ENCODE data around the gene GALNT10. TPM values are rescaled to one million over a fixed set of nuclear protein-coding genes. Genes with fewer than 3 reads are reported as not detected.

GALNT10 gene
- total RNA-seq, 2 donors from 2014 or later = 30.2 to 43.4 TPM

DNA sequence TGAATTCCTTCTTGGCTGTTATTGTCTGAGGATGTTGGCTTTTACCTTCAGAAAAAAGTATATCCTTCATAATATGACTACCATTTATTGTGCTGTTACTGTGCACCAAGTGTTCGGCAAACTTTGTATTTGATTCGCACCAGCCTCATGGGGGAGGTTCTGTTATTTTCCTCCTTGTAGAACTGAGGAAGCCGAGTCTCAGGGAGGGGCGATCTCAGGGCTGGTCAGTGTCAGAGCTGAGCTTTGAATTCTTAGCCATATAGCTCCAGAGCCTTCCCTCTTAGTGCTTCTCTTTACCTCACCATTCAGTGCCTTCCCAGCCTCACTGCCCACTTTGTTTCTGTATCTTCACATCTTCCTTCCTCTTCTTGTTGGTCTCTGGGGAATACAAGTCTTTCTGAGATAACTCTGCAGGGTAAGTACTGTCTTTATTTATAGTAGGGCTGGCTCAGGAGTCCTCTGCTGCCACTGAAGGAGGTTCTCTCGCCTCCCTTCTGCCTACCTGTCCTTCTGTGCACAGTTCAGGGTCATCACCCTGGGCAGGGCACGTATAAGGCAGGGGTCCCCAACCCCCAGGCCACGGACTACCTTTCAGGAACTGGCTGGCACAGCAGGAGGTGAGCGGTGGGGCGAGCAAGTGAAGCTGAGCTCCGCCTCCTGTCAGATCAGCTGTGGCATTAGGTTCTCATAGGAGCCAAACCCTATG, 48.4 kb downstream of the GALNT10 start:
- peak; percentile 77 for DNase-seq
- WGBS, 2 experiments (ENCODE audit: insufficient coverage in 1 of 2, insufficient read length in 1 of 2) = 59 to 62% methylated on average over 3 to 10 of the region's 10 CpGs
- no peaks in the 10 kb centered on the region for H3K9me3 ChIP-seq (ENCODE audit: control insufficient read depth, low read length)
- H3K36me3 Mint-ChIP-seq (ENCODE audit: low read depth) = no peaks in the 10 kb centered on the region
- H3K27ac ChIP-seq (ENCODE audit: low read depth, low read length) = no peak overlapping the region
- H3K4me3 Mint-ChIP-seq = no peak overlapping the region
- peaks cover 49% of the 10 kb centered on the region for H3K4me1 Mint-ChIP-seq
- no peaks in the 10 kb centered on the region for H3K9me3 Mint-ChIP-seq
- no peaks in the 10 kb centered on the region for H3K27me3 Mint-ChIP-seq (ENCODE audit: insufficient read depth)
- H3K4me3 ChIP-seq (ENCODE audit: low read length) = no peak overlapping the region
- H3K27me3 ChIP-seq (ENCODE audit: control insufficient read depth, insufficient read depth, low read length, poor library complexity, severe bottlenecking) = no peaks in the 10 kb centered on the region
- H3K36me3 ChIP-seq (ENCODE audit: control insufficient read depth, insufficient read depth, low read length) = no peaks in the 10 kb centered on the region
- TF ChIP-seq, protein P1, sequence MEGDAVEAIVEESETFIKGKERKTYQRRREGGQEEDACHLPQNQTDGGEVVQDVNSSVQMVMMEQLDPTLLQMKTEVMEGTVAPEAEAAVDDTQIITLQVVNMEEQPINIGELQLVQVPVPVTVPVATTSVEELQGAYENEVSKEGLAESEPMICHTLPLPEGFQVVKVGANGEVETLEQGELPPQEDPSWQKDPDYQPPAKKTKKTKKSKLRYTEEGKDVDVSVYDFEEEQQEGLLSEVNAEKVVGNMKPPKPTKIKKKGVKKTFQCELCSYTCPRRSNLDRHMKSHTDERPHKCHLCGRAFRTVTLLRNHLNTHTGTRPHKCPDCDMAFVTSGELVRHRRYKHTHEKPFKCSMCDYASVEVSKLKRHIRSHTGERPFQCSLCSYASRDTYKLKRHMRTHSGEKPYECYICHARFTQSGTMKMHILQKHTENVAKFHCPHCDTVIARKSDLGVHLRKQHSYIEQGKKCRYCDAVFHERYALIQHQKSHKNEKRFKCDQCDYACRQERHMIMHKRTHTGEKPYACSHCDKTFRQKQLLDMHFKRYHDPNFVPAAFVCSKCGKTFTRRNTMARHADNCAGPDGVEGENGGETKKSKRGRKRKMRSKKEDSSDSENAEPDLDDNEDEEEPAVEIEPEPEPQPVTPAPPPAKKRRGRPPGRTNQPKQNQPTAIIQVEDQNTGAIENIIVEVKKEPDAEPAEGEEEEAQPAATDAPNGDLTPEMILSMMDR (conservative IDR thresholded peaks at IDR 0.05) = no peak
- peaks cover 46% of the 10 kb centered on the region for H3K4me1 ChIP-seq (ENCODE audit: control insufficient read depth, insufficient read depth, low read length)
- peak overlapping the region; percentile 9 for H3K27ac Mint-ChIP-seq
- H3K9ac ChIP-seq (ENCODE audit: extremely low read depth, low read length, poor library complexity, severe bottlenecking) = no peak overlapping the region

DNA sequence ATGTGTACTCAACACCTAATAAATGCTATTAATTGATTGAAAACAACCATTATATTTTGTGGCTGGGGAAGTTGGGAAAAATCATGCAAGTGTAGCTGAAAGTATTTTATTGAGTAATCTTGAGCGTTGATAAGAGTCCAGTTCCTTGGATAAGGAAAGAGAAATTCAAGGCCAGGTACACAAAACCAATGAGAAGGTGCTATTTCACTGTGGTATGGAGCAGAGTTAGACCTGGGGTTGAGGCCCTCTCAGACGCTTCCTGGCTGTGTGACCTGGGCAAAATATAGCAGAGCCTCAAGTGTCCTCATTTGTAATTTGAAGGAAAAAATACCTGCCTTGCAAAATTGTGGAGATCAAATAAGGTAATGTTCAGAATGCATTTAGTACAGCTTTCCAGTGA, 50.1 kb downstream of the GALNT10 start:
- 84 to 92% methylated on average over 2 of the region's 2 CpGs for WGBS, 2 experiments (ENCODE audit: insufficient coverage in 1 of 2, insufficient read length in 1 of 2)
- Mint-ChIP-seq H3K4me1 (peaks cover 50% of the 10 kb centered on the region), H3K36me3 (ENCODE audit: low read depth) (no peaks in the 10 kb centered on the region), H3K27me3 (ENCODE audit: insufficient read depth) (peaks cover 2% of the 10 kb centered on the region), H3K4me3 (no peak overlapping the region), H3K27ac (peak overlapping the region; percentile 46), H3K9me3 (peaks cover 3% of the 10 kb centered on the region)
- peak overlapping the region; percentile 26 for H3K9ac ChIP-seq (ENCODE audit: extremely low read depth, low read length, poor library complexity, severe bottlenecking)
- DNase-seq = no peak
- H3K4me3 ChIP-seq (ENCODE audit: low read length) = peak overlapping the region; percentile 31
- TF ChIP-seq, protein P1 (conservative IDR thresholded peaks at IDR 0.05) = no peak
- H3K9me3 ChIP-seq (ENCODE audit: control insufficient read depth, low read length) = no peaks in the 10 kb centered on the region
- H3K4me1 ChIP-seq (ENCODE audit: control insufficient read depth, insufficient read depth, low read length) = peaks cover 47% of the 10 kb centered on the region
- no peaks in the 10 kb centered on the region for H3K27me3 ChIP-seq (ENCODE audit: control insufficient read depth, insufficient read depth, low read length, poor library complexity, severe bottlenecking)
- no peak overlapping the region for H3K27ac ChIP-seq (ENCODE audit: low read depth, low read length)
- no peaks in the 10 kb centered on the region for H3K36me3 ChIP-seq (ENCODE audit: control insufficient read depth, insufficient read depth, low read length)

DNA sequence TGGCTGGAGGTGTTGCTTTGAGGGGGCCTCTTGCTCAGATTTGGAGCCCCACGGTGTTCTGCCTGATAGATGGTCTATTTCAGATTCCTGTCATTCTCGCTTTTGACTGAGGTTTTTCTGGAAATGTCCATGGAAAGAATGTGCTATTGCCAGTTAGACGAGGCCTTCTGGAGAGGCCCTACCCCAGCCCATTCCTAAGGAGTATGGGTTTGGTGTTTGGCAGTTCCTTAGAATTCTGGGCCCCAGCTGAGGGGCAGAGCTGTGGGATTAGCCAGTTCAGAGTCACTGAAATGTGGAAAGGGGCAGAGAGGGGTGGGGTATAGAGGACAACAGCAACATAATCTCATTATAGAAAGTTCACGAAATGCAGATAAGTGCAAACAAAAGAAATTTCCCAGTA, 50.5 kb downstream of the GALNT10 start:
- Histone ChIP-seq H3K4me1 (ENCODE audit: control insufficient read depth, insufficient read depth, low read length) (peaks cover 43% of the 10 kb centered on the region), H3K27ac (ENCODE audit: low read depth, low read length) (no peak overlapping the region), H3K36me3 (ENCODE audit: control insufficient read depth, insufficient read depth, low read length) (no peaks in the 10 kb centered on the region), H3K9ac (ENCODE audit: extremely low read depth, low read length, poor library complexity, severe bottlenecking) (peak overlapping the region; percentile 26), H3K9me3 (ENCODE audit: control insufficient read depth, low read length) (no peaks in the 10 kb centered on the region), H3K27me3 (ENCODE audit: control insufficient read depth, insufficient read depth, low read length, poor library complexity, severe bottlenecking) (no peaks in the 10 kb centered on the region), H3K4me3 (ENCODE audit: low read length) (peak overlapping the region; percentile 31)
- 74% methylated on average over 4 of the region's 4 CpGs; no CpG with 5 or more reads in 1 of the 2 experiments for WGBS, 2 experiments (ENCODE audit: insufficient coverage in 1 of 2, insufficient read length in 1 of 2)
- Mint-ChIP-seq H3K9me3 (peaks cover 3% of the 10 kb centered on the region), H3K27me3 (ENCODE audit: insufficient read depth) (peaks cover 2% of the 10 kb centered on the region), H3K4me1 (peaks cover 50% of the 10 kb centered on the region), H3K4me3 (no peak overlapping the region), H3K27ac (peak overlapping the region; percentile 46), H3K36me3 (ENCODE audit: low read depth) (no peaks in the 10 kb centered on the region)
- no peak for DNase-seq
- TF ChIP-seq, protein P1 (conservative IDR thresholded peaks at IDR 0.05) = no peak

Data from endodermal cell (in vitro differentiated cells).